Esophagus muscularis mucosa (tissue), 4 donors: ENCODE results near the gene DIAPH1. TPM values are rescaled to one million over a fixed set of nuclear protein-coding genes. Genes with fewer than 3 reads are reported as not detected.

ENCODE experiments used
- DNase-seq: peaks from one replicate; pipeline ENCODE4 v3.0.0-alpha.2; 2017; ENCODE audit errors: extremely low spot score
- H3K27ac ChIP-seq, 4 donors: fragments of 200-600 bp; sonication (generic); replicated peaks in 1 of 4; 1 replicate in 3 of 4; 2 replicates in 1 of 4; pipeline ENCODE4 v1.5.1; 2016 to 2019; ENCODE audit warnings: mild to moderate bottlenecking in 1 of 4
- H3K27me3 ChIP-seq, 4 donors: fragments of 200-600 bp; sonication (generic); one replicate each; pipeline versions ENCODE4 v1.5.1 to v1.6.0; 2016 to 2019
- H3K36me3 ChIP-seq, 4 donors: fragments of 200-600 bp; sonication (generic); one replicate each; pipeline ENCODE4 v1.5.1; 2016 to 2019
- H3K4me1 ChIP-seq, 4 donors: fragments of 200-600 bp; sonication (generic); one replicate each; pipeline ENCODE4 v1.5.1; 2016 to 2019
- H3K4me3 ChIP-seq, 4 donors: fragments of 200-600 bp; sonication (generic); 1 replicate in 2 of 4; 2 replicates in 2 of 4; pipeline ENCODE4 v1.5.1; 2016 to 2019; ENCODE audit warnings: mild to moderate bottlenecking in 4 of 4, moderate library complexity in 1 of 4
- H3K9me3 ChIP-seq, 4 donors: fragments of 200-600 bp; sonication (generic); 1 replicate in 3 of 4; 2 replicates in 1 of 4; pipeline ENCODE4 v1.5.1; 2016 to 2019
- EP300 ChIP-seq: sonication (generic); formaldehyde crosslinking; IDR thresholded peaks from one replicate; pipeline ENCODE4 v1.6.1; 2017; ENCODE audit warnings: antibody characterized with exemption
- POLR2A ChIP-seq: fragments of 450-650 bp; IDR thresholded peaks from one replicate; pipeline ENCODE4 v1.6.1; 2017; ENCODE audit warnings: antibody characterized with exemption, moderate library complexity, mild to moderate bottlenecking, low read depth
- POLR2AphosphoS5 ChIP-seq, 2 donors: sonication (generic); formaldehyde crosslinking; IDR thresholded peaks; one replicate each; pipeline ENCODE4 v1.6.1; 2017; ENCODE audit warnings: antibody characterized with exemption in 2 of 2
- WGBS: methylation state at CpG from one replicate; pipeline ENCODE4 v1.1.5; 2018; 5-methylcytosine and 5-hydroxymethylcytosine counted together
- intact Hi-C: fragments of 100-400 bp; cut with DNase I; formaldehyde crosslinking; loops from one replicate; pipeline ENCODE4 v1.15.1; 2023
- total RNA-seq, 4 donors: library from RNA; depleted of rRNA; stranded (reverse); fragments of >200 nt; gene quantifications; one replicate each; pipeline versions ENCODE4 v1.1.0 to v1.2.1, GENCODE V29; 2016
- TF ChIP-seq, protein P1 (sequence below), 3 experiments: fragments of 200-600 bp in 2 of 3; fragments of 450-650 bp in 1 of 3; sonication (generic) in 2 of 3; IDR thresholded peaks; one replicate each; pipeline ENCODE4 v1.5.1; 2017 to 2019; ENCODE audit warnings: antibody characterized with exemption in 3 of 3, mild to moderate bottlenecking in 2 of 3, moderate library complexity in 1 of 3

Gene DIAPH1
- total RNA-seq, 4 donors from 2014 or later: 34.1 to 53.0 (median 45.9) TPM

DNA sequence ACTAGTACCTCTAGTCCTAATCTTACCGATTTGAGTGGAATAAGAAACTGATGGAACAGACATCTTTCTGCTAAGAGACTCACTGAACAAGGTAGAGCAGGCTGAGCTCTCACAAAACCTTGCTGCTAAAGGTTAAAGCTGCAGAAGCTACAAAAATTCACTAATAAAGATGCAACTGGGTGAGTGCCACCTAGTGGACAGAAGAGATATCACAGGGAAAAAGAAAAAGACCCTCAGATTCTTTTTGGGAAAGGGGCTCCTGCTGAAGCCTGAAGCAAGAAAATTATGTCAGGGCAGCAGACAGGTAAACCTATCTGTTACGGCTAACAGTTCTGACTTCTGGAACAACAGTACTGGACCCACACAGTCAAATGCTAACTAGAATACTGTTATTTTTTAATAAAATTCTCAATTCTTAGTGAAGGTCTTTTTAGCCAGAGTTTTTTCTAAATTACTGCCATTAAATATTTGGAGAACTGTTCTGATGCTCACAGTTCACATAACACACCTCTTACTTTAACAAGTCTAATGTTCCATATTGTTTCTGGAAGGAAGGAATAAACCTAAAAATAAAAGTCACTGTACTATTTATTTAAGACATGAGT, 51.2 kb downstream of the DIAPH1 start:
- 47% methylated on average over 2 of the region's 2 CpGs for WGBS

DNA sequence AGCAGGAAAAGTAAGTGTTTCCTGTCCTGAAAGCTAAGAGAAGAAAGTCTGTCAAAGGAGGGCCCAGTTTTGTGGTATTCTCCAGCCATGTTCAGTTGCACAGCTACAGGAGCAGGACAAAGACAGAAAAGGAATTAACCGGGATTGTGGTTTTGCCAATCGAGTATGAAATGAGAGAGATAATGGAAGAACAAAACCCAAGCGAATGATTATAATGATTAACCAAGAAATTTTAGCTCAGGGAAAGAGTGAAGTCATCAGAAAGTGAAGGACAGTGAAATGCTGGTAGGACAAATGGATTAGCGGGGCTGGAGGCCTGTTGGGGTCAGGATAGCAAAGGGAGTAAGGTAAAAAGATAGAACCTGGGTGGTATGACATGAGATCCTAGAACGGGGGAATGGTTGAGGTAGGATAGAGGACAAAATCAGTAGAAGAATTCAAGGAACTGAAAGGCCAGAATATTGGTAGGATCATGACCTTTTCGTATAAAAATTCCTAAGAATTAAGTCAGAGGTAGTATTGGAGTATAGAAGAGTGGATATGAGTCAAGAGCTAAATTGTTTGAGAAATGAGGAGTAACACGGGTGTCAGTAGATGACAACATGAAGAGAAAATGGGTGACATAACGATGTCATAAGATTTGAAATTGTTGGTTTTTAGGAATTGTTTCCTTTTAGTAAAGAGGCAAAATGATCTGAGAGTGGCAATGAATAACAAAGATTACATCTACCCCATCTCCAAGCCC, 52.8 kb downstream of the DIAPH1 start:
- intact Hi-C loops: loop anchor here (10.0 kb wide), 3 partner anchors 211 to 351 kb away; partner anchors contain the start of genes PCDHB13, PCDHB15, PCDHGA4 and PCDHGB1
- H3K36me3 ChIP-seq: peaks cover 10 to 77% (median 22%) of the 10 kb centered on the region in 4 donors
- H3K27ac ChIP-seq: no peak overlapping the region
- WGBS: 91% methylated on average over 8 of the region's 8 CpGs
- peaks cover 6 to 20% (median 11%) of the 10 kb centered on the region in 4 donors for H3K4me1 ChIP-seq
- no peaks in the 10 kb centered on the region for H3K9me3 ChIP-seq
- no peak for DNase-seq
- TF ChIP-seq POLR2A (no peak), EP300 (no peak), POLR2AphosphoS5 (IDR thresholded peaks at IDR 0.05) (no peak)
- no peak overlapping the region for H3K4me3 ChIP-seq
- H3K27me3 ChIP-seq: no peaks in the 10 kb centered on the region

More for the DNA sequence above, 51.2 kb downstream of the DIAPH1 start:
- H3K27ac ChIP-seq: no peak overlapping the region
- TF ChIP-seq, protein P1, sequence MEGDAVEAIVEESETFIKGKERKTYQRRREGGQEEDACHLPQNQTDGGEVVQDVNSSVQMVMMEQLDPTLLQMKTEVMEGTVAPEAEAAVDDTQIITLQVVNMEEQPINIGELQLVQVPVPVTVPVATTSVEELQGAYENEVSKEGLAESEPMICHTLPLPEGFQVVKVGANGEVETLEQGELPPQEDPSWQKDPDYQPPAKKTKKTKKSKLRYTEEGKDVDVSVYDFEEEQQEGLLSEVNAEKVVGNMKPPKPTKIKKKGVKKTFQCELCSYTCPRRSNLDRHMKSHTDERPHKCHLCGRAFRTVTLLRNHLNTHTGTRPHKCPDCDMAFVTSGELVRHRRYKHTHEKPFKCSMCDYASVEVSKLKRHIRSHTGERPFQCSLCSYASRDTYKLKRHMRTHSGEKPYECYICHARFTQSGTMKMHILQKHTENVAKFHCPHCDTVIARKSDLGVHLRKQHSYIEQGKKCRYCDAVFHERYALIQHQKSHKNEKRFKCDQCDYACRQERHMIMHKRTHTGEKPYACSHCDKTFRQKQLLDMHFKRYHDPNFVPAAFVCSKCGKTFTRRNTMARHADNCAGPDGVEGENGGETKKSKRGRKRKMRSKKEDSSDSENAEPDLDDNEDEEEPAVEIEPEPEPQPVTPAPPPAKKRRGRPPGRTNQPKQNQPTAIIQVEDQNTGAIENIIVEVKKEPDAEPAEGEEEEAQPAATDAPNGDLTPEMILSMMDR (IDR thresholded peaks at IDR 0.05): peak; percentile 75 to 92 (median 86)
- TF ChIP-seq POLR2AphosphoS5 (IDR thresholded peaks at IDR 0.05): no peak
- no peaks in the 10 kb centered on the region for H3K27me3 ChIP-seq
- no peaks in the 10 kb centered on the region for H3K9me3 ChIP-seq
- intact Hi-C loops: loop anchor here (10.0 kb wide), 3 partner anchors 213 to 353 kb away; partner anchors contain the start of genes PCDHB13, PCDHB15, PCDHGA4 and PCDHGB1
- peaks cover 19 to 88% (median 38%) of the 10 kb centered on the region in 4 donors for H3K36me3 ChIP-seq
- peaks cover 0 to 13% (median 5%) of the 10 kb centered on the region in 4 donors for H3K4me1 ChIP-seq
- DNase-seq: no peak
- no peak overlapping the region for H3K4me3 ChIP-seq

DNA sequence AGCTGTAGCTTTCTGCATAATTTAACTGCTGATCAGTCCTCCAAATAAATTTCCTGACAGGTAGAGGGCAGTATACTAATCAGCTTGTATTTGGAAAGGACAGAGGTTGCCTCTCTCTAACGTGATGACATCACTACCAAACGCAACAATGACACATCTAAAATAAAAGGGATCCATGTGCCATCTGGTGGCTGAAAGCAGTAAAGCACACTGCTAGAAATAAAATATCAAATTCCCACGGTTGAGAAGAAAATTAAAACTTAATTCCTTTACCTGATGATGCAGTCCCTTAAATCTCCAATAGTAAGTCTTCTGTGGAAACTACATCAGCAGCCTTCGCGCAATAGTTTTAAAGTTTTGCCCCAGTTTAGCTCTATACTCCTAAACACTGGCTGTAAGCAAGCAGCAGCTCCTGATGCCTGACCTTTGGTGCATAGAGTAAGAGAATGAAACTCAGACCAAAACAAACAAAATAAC, 54.5 kb downstream of the DIAPH1 start:
- H3K4me3 ChIP-seq: no peak overlapping the region

DNA sequence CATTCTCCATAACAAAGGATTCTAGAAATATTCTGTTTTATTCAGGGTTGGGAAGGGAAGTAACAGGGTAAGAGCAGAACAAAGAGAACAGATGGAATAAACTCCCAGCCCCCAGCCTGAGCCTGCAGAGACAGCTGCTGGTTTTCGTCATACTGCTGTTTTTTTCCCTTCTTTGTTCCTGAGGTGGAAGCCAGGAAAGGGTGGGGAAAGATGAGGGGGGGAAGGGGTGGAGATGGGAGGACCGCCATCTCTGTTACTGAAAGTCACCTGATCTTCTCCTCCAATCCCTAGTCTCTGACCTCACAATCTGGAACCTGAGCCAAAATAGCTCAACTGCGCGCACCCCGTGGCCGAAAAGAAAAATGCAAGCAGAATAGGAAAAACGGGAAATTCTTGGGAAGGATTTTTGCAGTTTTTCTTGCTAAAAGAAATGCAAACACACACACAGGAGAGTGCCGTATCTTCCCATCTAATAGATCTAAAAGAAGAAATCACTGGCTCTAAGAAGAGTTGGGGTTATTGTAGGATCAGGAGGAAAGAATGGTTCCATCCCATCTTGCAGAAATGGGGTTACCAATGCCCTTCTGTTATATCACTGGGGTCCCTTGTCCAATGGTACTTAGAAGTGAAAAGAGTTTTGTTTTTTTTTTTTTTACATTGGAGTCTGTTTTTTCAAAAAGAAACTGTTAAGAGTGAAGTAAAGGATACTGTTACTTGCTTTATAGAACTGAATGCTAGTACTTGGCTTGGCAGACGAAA, 57.9 kb downstream of the DIAPH1 start:
- H3K27me3 ChIP-seq: no peaks in the 10 kb centered on the region
- peak overlapping the region; percentile 84 to 88 (median 86) for H3K27ac ChIP-seq
- H3K9me3 ChIP-seq: no peaks in the 10 kb centered on the region
- intact Hi-C loops: loop anchor here (10.0 kb wide), 3 partner anchors 206 to 346 kb away; partner anchors contain the start of genes PCDHB13, PCDHB15, PCDHGA4 and PCDHGB1
- H3K4me3 ChIP-seq: peak overlapping the region; percentile 19 to 36 (median 29)
- H3K4me1 ChIP-seq: peaks cover 39 to 47% (median 44%) of the 10 kb centered on the region in 4 donors
- DNase-seq: peak; percentile 96
- peaks cover 0 to 39% (median 3%) of the 10 kb centered on the region in 4 donors for H3K36me3 ChIP-seq
- peak; percentile 91 for TF ChIP-seq POLR2AphosphoS5 (IDR thresholded peaks at IDR 0.05)
- TF ChIP-seq POLR2A: no peak
- TF ChIP-seq, protein P1 (IDR thresholded peaks at IDR 0.05): peak; percentile 89 to 98 (median 96)
- TF ChIP-seq EP300: peak; percentile 83
- WGBS: 15% methylated on average over 9 of the region's 9 CpGs

More for the DNA sequence above, 54.5 kb downstream of the DIAPH1 start:
- peaks cover 20 to 35% (median 24%) of the 10 kb centered on the region in 4 donors for H3K4me1 ChIP-seq
- no peak for DNase-seq
- peak overlapping the region; percentile 54 to 69 (median 60) for H3K27ac ChIP-seq
- no peaks in the 10 kb centered on the region for H3K9me3 ChIP-seq
- TF ChIP-seq, protein P1 (IDR thresholded peaks at IDR 0.05): peak; percentile 92 to 99 (median 98)
- TF ChIP-seq POLR2AphosphoS5 (IDR thresholded peaks at IDR 0.05) (peak; percentile 62 to 75), POLR2A (no peak), EP300 (no peak)
- peaks cover under 1 to 60% (median 9%) of the 10 kb centered on the region in 4 donors for H3K36me3 ChIP-seq
- WGBS: 15% methylated on average over 5 of the region's 5 CpGs
- no peaks in the 10 kb centered on the region for H3K27me3 ChIP-seq
- intact Hi-C loops: loop anchor here (10.0 kb wide), 3 partner anchors 209 to 349 kb away; partner anchors contain the start of genes PCDHB13, PCDHB15, PCDHGA4 and PCDHGB1
